Kidney (tissue), 14 donors: ENCODE data around the gene RAPGEF5. TPM values are rescaled to one million over a fixed set of nuclear protein-coding genes. Genes with fewer than 3 reads are reported as not detected.

Experiments
- DNase-seq, 5 donors: peaks; one replicate each; pipeline ENCODE4 v3.0.0-alpha.2; 2013 to 2020
- FAIRE-seq: peaks from 2 replicates; lab custom pipeline; 2012; peaks lifted over from hg19 to GRCh38; lab: Jason Lieb, UNC
- H3K27ac ChIP-seq, 2 donors: one replicate each; pipeline ENCODE4 v1.7.0; 2013; ENCODE audit warnings: low read depth in 2 of 2, low read length in 2 of 2, inconsistent platforms in 1 of 2
- H3K27me3 ChIP-seq: one replicate; pipeline ENCODE4 v1.7.1; 2013; ENCODE audit warnings: low read length, inconsistent platforms; ENCODE audit not compliant: control insufficient read depth, insufficient read depth
- H3K36me3 ChIP-seq, 3 donors: one replicate each; pipeline versions ENCODE4 v1.7.0 to v1.7.1; 2013; ENCODE audit warnings: low read length in 3 of 3, control low read depth in 1 of 3, inconsistent platforms in 1 of 3; ENCODE audit not compliant: insufficient read depth in 3 of 3, control insufficient read depth in 2 of 3
- H3K4me1 ChIP-seq, 3 donors: one replicate each; pipeline versions ENCODE4 v1.7.0 to v1.7.1; 2013; ENCODE audit warnings: low read length in 3 of 3, inconsistent platforms in 1 of 3, low read depth in 1 of 3; ENCODE audit not compliant: control insufficient read depth in 2 of 3, insufficient read depth in 2 of 3
- H3K4me3 ChIP-seq, 3 donors: one replicate each; pipeline versions ENCODE4 v1.7.0 to v1.8.1; 2013; ENCODE audit warnings: low read length in 3 of 3, control low read depth in 1 of 3, inconsistent platforms in 1 of 3
- H3K9ac ChIP-seq, 3 donors: one replicate each; pipeline versions ENCODE4 v1.7.0 to v1.7.1; 2013; ENCODE audit warnings: low read length in 3 of 3, control low read depth in 1 of 3, inconsistent platforms in 1 of 3
- H3K9me3 ChIP-seq, 3 donors: one replicate each; pipeline versions ENCODE4 v1.7.0 to v1.7.1; 2013; ENCODE audit warnings: low read length in 3 of 3, control low read depth in 1 of 3, inconsistent platforms in 1 of 3; ENCODE audit not compliant: control insufficient read depth in 2 of 3, insufficient read depth in 1 of 3
- CTCF ChIP-seq: IDR thresholded peaks from 3 replicates; pipeline ENCODE4 v1.5.1; 2012; ENCODE audit warnings: mild to moderate bottlenecking, moderate library complexity, borderline replicate concordance; ENCODE audit not compliant: insufficient read depth; ENCODE audit errors: extremely low read depth
- intact Hi-C: fragments of 100-400 bp; cut with DNase I; formaldehyde crosslinking; loops from one replicate; pipeline ENCODE4 v1.11.1; 2022
- polyA plus RNA-seq: library from polyadenylated mRNA; stranded (reverse); fragments of 350-450 nt; fragmentation: Illumina TruSeq; extraction: RNeasy Lipid Tissue Mini Kit (QIAGEN cat#74804); gene quantifications from one replicate; pipeline ENCODE4 v1.2.3, GENCODE V29; 2014; ENCODE audit warnings: low read depth, low replicate concordance; ENCODE audit not compliant: insufficient read depth
- total RNA-seq: library from RNA; stranded (reverse); fragmentation: NEBNext Ultra II Directional; extraction: Animal tissue kit (Norgen Biotek cat#: 25700); gene quantifications from one replicate; pipeline ENCODE4 v1.2.1, GENCODE V29; 2021
- donor health status: control.
- donor health status: control.
- donor health status: control.
- donor health status: control.
- donor health status: control.
- donor health status: DM: yes; HTN: yes; CAD: no.
- donor health status: Normal renal cell carcinoma (clear cell type).

The RAPGEF5 gene
- total and polyA plus RNA-seq, 2 donors from 2014 or later, result 3.9 to 67.8 TPM

GRCh38 chr7:22378199-22378980, 21.4 kb upstream of the RAPGEF5 start:
- Histone ChIP-seq H3K36me3 (no peaks in the 10 kb centered on the region), H3K9ac (no peak overlapping the region), H3K4me3 (no peak overlapping the region), H3K9me3 (no peaks in the 10 kb centered on the region), H3K27ac (no peak overlapping the region), H3K27me3 (no peaks in the 10 kb centered on the region), H3K4me1 (peaks cover 0 to 3% (median 2%) of the 10 kb centered on the region in 3 donors)
- TF ChIP-seq CTCF, result no peak
- intact Hi-C loops, result no loop called here
- no peak for DNase-seq
- no peak for FAIRE-seq

GRCh38 chr7:22377703-22378102, 20.7 kb upstream of the RAPGEF5 start:
- DNase-seq (no peak), FAIRE-seq (no peak)
- Histone ChIP-seq H3K27ac (no peak overlapping the region), H3K4me3 (no peak overlapping the region), H3K9ac (no peak overlapping the region), H3K36me3 (no peaks in the 10 kb centered on the region), H3K4me1 (peaks cover 0 to 4% (median 3%) of the 10 kb centered on the region in 3 donors), H3K27me3 (no peaks in the 10 kb centered on the region), H3K9me3 (no peaks in the 10 kb centered on the region)
- intact Hi-C loops, result no loop called here
- TF ChIP-seq CTCF, result no peak

DNA sequence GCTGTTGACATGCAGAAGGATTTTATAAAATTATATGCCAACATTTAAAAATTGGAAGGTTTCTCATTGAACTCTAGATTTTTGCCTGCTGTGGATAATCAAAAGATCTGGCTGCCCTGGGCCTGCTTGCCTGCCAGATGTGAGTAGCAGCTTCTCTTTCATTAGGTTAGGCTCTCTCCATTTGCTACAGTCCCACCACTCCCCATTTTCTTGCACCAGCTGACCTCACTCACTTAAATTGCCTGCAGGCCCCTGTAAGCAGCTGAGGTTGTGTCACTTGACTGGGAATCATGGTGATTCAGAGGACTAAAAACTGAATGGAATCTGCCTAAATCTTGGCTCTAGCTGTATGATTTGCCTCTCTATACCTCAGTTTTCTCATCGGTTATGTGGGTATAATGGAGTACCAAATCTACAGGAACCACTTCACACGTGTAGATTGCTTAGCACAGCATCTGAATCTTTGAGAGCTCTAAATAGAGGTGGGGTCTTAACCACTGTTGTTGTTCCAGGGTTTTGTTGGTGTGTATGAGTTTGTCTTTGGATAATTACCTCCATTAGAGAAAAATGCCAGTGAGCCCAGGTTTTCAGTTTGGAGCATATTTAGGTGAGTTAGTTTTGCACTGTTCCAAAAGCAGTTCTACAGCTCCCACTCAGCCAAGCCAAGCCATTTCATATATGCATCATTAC, 18.6 kb upstream of the RAPGEF5 start:
- DNase-seq, result no peak
- Histone ChIP-seq H3K4me3 (no peak overlapping the region), H3K4me1 (peaks cover 0 to 4% (median 3%) of the 10 kb centered on the region in 3 donors), H3K9ac (no peak overlapping the region), H3K36me3 (no peaks in the 10 kb centered on the region), H3K27me3 (no peaks in the 10 kb centered on the region), H3K27ac (no peak overlapping the region), H3K9me3 (no peaks in the 10 kb centered on the region)
- TF ChIP-seq CTCF, result no peak
- no peak for FAIRE-seq
- intact Hi-C loops, result no loop called here
